ENCODE data around the gene MAML3. TPM values are rescaled to one million over a fixed set of nuclear protein-coding genes. Genes with fewer than 3 reads are reported as not detected.

The MAML3 gene
- total RNA-seq, 1 donor from 2014 or later, result 2.0 TPM

GRCh38 chr4:139783741-139784484 is 370.1 kb downstream of the MAML3 start:
- DNase-seq (ENCODE audit: low read depth), result no peak

- DNase-seq (ENCODE audit: low read depth), result no peak
These were observed 371.0 kb downstream of the MAML3 start for GRCh38 chr4:139782926-139783522.

GRCh38 chr4:139781066-139781465 is 372.9 kb downstream of the MAML3 start:
- DNase-seq (ENCODE audit: low read depth), result no peak

- DNase-seq (ENCODE audit: low read depth), result no peak
These were observed 374.3 kb downstream of the MAML3 start for GRCh38 chr4:139779691-139780090.

- no peak for DNase-seq (ENCODE audit: low read depth)
These were observed 376.2 kb downstream of the MAML3 start for GRCh38 chr4:139777757-139778156.

GRCh38 chr4:139776235-139776634 is 377.7 kb downstream of the MAML3 start:
- no peak for DNase-seq (ENCODE audit: low read depth)

- peak; percentile 44 for DNase-seq (ENCODE audit: low read depth)
These were observed 379.1 kb downstream of the MAML3 start for GRCh38 chr4:139774759-139775487.

GRCh38 chr4:139773560-139774318 is 380.2 kb downstream of the MAML3 start:
- no peak for DNase-seq (ENCODE audit: low read depth)

- no peak for DNase-seq (ENCODE audit: low read depth)
These were observed 383.6 kb downstream of the MAML3 start for GRCh38 chr4:139770361-139770760.

GRCh38 chr4:139769364-139769763 is 384.6 kb downstream of the MAML3 start:
- DNase-seq (ENCODE audit: low read depth), result no peak

GRCh38 chr4:139768896-139769295 is 385.1 kb downstream of the MAML3 start:
- peak; percentile 16 for DNase-seq (ENCODE audit: low read depth)

- no peak for DNase-seq (ENCODE audit: low read depth)
These were observed 385.6 kb downstream of the MAML3 start for GRCh38 chr4:139768366-139768765.

GRCh38 chr4:139767585-139767984 is 386.4 kb downstream of the MAML3 start:
- no peak for DNase-seq (ENCODE audit: low read depth)

GRCh38 chr4:139767168-139767567 is 386.8 kb downstream of the MAML3 start:
- peak; percentile 91 for DNase-seq (ENCODE audit: low read depth)

- DNase-seq (ENCODE audit: low read depth), result no peak
These were observed 389.2 kb downstream of the MAML3 start for GRCh38 chr4:139764686-139765310.

GRCh38 chr4:139764182-139764581 is 389.8 kb downstream of the MAML3 start:
- no peak for DNase-seq (ENCODE audit: low read depth)

GRCh38 chr4:139763672-139764071 is 390.3 kb downstream of the MAML3 start:
- no peak for DNase-seq (ENCODE audit: low read depth)

GRCh38 chr4:139763205-139763604 is 390.8 kb downstream of the MAML3 start:
- no peak for DNase-seq (ENCODE audit: low read depth)

GRCh38 chr4:139762720-139763119 is 391.3 kb downstream of the MAML3 start:
- no peak for DNase-seq (ENCODE audit: low read depth)

GRCh38 chr4:139761461-139761860 is 392.5 kb downstream of the MAML3 start:
- DNase-seq (ENCODE audit: low read depth), result peak; percentile 49

GRCh38 chr4:139760567-139760966 is 393.4 kb downstream of the MAML3 start:
- DNase-seq (ENCODE audit: low read depth), result no peak

- DNase-seq (ENCODE audit: low read depth), result no peak
These were observed 394.9 kb downstream of the MAML3 start for GRCh38 chr4:139759097-139759496.

All from renal cortical epithelial cell (primary cell).